GM18505 (cell line): ENCODE results near the gene ABCA1.
"Not testable (repeated sequence)": the region's sequence is repeated elsewhere in the genome, so short reads cannot be mapped to it uniquely, and the experiment has no call there.

Source experiments
- ATAC-seq: cut with Tn5 transposase; IDR thresholded peaks from one replicate; pipeline ENCODE4 v1.9.1; 2021; ENCODE audit not compliant: unreplicated experiment
- POLR2A ChIP-seq: IDR thresholded peaks from 4 replicates; pipeline ENCODE4 v1.6.1; 2011; ENCODE audit warnings: borderline replicate concordance; ENCODE audit not compliant: insufficient read depth, insufficient read length; ENCODE audit errors: extremely low read depth

Gene ABCA1

DNA sequence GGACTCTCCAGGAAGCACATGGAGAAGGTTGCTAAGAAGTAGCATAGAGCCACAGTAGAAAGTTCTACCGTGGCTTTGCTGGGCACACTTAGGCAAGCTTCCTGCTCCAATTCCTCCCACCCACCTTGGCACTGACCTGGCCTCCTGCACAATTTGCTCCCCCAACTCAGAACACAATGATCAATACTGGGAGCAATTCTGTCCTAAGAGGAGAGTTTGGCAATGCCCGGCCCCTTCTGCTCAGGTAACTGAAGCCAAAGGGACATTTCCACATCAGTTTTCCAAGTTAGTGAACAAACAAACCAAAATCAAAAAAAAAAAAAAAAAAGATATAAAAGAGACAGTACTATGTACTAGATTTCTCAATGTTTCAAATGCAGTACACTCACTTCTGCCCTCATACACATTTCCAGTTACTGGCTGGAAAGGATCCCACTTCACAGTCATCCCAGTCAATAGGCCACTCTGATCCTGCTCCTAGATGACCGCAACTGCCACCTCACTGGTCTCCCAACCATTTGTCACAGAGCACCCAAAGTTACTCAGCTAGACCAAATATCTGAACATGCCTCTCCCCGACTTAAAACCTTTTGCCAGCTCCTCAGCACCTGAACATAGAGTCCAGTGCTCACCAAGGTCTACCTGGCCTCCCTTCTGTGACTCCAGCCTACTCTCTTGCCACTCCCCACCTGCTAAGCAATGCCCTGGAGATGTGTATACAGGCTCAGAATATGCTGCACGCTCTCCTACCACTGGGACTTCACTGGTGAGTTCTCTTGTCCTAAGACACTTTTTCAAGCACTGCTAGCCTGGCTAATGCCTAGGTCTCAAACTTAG is 21.3 kb downstream of the ABCA1 start:
- ATAC-seq, result no peak
- TF ChIP-seq POLR2A, result no peak

DNA sequence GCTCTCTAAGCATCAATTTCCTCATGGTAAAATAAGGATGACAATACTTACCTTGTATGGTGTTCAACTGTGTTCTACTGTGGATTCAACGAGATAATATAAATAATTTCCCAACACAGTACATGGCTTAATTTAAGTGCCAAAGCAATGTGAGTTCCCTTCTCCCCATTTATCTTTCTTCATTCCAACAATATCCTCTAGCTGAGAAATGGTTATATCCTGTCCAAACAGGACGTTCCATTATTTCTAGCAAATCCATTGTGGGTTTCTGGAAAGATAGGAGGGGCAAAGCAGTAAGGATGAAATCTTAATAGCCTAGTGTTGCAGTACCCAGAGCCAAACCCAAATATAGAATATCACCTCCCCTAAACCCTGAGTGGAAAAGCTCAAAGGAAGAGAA is 22.0 kb downstream of the ABCA1 start:
- ATAC-seq, result no peak
- TF ChIP-seq POLR2A, result no peak

DNA sequence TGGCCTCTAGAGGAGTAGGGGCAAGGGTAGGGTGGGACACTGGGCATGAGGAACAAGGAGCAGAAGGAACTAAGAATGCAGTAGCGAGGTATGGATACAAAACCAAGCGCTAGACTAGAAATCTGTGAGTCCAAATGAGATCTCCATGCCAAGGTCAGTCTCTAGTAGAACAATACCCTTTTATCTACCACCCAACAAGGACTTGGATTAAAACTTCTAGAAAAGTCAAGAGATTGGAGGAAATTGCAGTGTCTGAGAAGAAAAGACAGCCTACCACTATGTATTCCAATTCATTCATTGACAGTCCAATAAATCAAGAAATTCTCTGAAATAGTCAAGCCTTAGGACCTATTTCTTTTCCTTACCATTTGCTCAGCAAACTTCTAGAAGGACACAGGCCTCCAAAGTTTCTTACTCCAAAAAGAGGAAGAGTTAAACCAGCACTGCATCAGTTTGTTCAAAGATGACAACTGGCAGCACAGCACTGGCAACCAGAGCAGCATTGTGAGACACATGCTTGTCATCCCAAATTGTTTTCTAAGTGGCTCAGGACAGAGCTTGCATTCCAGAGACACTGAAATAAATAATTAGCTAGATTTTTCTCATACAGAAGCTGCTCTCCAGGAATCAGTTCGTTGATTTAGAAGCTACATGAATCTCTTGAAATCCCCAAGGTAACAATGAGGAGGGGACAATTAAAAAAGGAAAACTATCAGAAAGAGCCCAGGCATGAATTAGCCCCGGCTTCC is 22.6 kb downstream of the ABCA1 start:
- TF ChIP-seq POLR2A, result no peak
- ATAC-seq, result no peak

DNA sequence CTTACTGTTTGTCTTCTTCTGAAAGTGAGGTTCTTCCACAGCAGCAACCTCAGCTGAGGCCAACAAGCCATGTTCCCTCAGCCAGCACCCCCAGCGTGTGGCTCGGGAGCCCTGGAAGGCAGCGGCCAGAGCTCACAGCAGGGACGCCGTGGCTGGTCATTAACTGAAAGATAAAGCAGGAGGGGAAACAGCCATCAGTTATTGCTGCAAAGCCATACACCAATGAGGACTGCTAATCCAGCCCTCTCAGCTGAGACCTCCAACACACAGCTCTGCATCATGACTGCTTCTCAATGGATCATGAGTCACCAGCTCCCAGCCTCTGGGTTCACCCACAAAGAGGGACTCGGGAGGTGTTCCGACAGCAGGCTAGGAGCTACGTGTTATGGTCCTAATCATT is 24.3 kb downstream of the ABCA1 start:
- no peak for ATAC-seq
- no peak for TF ChIP-seq POLR2A

DNA sequence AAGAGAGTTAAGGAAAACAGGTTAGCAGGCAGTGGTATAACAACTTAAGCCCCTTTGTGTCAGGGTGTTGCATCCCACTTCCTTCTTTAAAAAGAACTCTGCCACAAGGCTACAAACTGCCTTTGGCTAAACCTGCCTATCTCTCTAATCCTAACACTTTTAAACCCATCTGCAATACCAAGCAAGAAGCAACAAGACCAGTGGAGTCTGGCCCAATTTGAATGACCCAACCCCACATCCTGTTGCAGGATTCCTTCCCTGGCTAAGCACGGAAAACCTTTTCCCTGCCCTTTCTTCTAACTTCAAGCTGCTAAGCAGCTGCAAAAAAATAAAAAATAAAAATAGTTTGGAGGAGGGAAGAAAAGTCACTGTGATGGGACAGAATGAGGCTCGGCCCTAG is 27.1 kb downstream of the ABCA1 start:
- no peak for TF ChIP-seq POLR2A
- no peak for ATAC-seq

DNA sequence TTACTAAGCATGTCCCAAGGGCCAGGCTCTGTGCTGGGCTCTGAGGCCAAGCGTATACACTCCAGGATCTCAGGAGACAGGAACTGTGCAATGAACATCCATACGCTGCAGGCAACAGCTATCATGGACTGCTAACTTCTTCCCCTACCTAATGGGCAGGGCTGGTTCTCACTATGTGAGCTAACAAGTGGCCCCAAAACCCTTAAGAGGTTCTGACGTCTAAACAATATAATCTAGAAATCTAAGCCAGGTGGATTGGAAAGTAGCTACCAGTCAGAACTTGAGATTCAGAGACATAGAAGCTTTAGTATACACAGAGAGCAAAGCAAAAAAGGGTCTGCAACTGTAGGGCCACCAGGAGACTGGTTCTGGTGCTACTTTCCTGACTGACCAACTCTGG is 27.6 kb downstream of the ABCA1 start:
- TF ChIP-seq POLR2A, result no peak
- no peak for ATAC-seq

DNA sequence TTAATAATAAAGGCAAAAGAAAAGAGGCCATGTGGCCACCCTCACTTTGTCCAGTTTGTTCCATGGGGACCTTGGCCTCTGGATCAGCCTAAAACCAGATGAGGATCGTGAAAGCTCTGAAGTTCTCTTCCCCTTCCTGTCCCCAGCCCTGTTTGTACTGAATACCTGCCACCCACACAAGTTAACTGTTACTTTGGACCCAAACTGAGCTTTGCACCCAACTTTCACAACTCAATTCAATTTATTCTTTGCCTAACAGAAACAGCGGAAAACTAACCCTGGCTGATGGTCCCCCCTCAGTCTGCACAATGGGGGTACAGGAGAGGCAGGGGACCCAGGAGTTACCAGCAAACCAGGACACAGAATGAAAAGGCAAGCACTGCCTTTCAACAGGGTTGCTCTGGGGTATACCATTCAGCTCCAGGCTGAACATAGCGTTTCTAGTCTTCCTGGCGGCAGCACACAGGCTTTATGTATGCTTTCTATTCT is 28.2 kb downstream of the ABCA1 start:
- ATAC-seq, result no peak
- no peak for TF ChIP-seq POLR2A

DNA sequence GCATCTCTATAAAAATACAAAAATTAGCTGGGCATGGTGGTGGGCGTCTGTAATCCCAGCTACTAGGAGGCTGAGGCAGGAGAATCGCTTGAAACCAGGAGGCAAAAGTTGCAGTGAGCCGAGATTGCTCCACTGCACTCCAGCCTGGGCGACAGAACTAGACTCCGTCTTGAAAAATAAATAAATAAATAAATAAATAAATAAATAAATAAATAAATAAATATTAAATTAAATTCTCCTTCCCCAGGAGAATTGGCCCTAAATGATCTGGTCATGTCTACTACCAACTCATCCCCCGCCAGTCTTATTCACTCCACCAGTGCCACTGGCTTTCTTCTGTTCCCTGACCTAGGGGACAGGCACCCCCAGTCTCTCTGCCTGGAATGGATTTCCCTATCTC is 29.6 kb downstream of the ABCA1 start:
- not testable (repeated sequence) for ATAC-seq

DNA sequence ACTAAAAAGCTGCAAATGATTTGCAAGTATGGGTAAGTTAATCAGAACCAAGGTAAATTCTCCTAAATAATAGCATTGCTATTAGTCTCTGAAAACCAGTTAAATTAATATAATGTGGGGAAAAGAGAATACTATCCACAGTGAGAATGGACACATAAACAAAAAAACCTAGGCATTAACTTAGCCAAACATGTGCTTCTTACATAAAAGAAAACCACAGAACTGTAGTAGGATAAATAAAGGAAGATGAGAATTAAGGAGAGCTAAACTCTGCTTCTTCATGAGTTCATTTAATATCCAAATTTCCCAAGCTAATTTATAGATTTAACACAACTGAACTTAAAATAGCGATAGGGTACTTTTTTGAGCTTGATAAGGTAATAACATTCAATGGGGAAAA is 31.8 kb downstream of the ABCA1 start:
- ATAC-seq, result no peak
- no peak for TF ChIP-seq POLR2A

DNA sequence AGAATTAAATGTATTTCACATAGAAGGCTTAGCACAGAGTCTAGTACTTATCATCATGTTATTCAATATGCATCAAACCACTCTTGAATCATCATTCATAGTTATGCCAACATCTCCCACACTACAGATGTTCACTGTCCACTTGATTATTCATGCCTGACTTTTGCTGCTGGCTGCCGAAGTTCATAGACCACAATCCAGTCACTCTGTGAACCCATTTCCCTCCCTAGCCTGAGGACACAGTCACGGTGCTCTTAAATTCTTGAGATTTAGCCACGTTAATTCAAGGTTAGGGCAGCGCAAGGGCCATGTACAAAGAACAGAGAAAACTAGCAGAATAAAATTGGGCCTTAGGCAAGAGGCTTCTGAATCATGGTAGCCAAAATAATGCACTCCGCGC is 32.4 kb downstream of the ABCA1 start:
- no peak for ATAC-seq
- TF ChIP-seq POLR2A, result no peak

DNA sequence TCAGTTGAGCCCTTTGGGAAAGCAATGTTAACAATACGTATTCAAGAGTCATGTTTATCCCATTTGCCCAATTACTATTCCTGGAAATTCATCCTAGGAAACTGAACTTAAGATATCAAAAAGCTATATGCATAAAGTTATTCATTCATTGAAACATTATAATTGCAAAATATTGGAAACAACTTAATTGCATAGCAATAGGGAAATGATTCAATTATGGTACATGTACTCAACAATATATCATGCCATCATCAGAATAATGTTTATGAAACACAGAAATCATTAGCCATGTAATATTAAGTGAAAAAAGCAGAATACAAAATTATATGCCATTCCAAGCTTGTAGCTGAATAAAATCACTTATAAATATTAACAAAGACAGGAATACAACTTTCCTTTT is 35.3 kb downstream of the ABCA1 start:
- no peak for TF ChIP-seq POLR2A

DNA sequence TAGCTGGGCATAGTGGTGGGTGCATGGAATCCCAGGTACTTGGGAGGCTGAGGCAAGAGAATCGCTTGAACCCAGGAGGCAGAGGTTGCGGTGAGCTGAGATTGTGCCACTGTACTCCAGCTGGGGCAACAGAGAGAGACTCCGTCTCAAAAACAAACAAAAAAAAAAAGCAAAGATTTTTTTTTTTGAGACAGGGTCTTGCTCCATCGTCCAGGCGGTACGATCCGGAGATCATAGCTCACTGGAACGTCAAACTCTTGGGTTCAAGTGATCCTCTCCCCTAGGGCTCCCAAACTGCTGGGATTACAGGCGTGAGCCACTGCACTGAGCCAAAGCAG is 37.6 kb downstream of the ABCA1 start:
- no peak for TF ChIP-seq POLR2A
- no peak for ATAC-seq

More for the DNA sequence above, 35.3 kb downstream of the ABCA1 start:
- ATAC-seq, result no peak

DNA sequence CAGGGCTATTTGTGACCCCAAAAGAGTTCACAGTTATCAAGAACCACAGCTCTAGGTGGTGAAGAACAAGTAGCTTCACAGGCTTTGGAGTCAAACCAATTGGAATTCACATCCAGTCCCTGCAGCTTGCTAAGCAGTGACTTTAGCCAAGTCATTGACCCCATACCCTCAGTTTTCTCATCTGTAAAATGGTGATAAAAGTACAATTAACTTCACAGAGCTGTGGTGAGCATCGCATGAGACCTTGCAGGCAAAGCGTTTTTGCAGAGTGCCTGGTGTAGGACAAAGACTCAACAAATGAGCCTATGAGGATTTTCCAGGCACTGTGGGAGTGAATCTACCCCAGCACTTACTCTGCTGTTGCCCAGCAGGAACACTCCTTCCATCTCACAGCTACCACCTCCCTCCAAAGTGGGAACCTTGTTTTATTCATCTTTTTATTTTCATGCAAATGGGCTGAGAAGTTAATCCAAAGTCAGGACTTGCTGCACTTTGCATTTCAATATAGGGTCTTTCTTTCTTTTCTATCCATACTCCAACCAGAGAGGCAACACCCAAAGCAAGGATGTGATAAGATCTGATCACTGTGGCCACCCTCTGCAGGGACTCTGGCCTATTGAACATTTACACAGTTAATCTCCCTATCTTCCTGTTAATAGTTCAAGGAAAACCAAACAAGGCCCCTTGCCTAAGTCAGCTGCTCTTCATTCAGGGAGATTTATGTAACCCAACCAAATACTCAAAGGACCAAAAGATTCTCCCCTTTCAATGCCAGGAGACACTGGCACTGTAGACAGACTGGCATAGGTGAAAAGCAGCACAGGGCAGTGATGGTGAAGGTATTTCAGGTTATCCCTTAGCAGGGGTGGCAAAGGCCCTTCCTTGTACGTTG is 41.9 kb downstream of the ABCA1 start:
- TF ChIP-seq POLR2A, result no peak
- no peak for ATAC-seq
